GM21717 (cell line): ENCODE data around the gene PRR3.

Experiments
- ATAC-seq: cut with Tn5 transposase; IDR thresholded peaks from one replicate; pipeline ENCODE4 v1.9.1; 2021; ENCODE audit warnings: mild to moderate bottlenecking, moderate library complexity; ENCODE audit not compliant: unreplicated experiment

Gene PRR3

GRCh38 chr6:30611150-30611855 lies 54.2 kb downstream of the PRR3 start:
- no peak for ATAC-seq

GRCh38 chr6:30611856-30612194 lies 54.7 kb downstream of the PRR3 start:
- ATAC-seq, result no peak

- ATAC-seq, result no peak
Observed at GRCh38 chr6:30612213-30612612, 55.1 kb downstream of the PRR3 start.

- ATAC-seq, result no peak
Observed at GRCh38 chr6:30612687-30613248, 55.7 kb downstream of the PRR3 start.
